Measurements from ENCODE around the gene DHRS11.

DNA sequence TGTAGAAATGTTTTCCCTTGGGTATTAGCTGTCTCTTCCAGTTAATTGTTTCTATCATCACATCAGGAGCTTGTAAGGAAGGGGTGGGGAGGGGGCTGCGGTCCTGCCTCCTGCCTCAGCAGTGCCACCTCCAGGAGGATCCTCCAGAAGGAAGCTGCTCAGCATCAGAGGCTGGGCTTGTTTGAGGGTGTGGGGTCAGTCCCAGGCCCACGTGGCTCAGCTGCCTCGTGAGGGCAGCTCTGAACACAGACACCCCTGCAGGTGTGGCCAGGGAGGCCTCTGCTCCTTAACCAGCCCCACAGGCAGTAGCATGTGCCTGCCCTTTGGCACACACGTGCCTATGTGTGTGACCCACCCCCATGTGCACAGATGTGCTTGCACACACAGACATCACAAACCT is 56.0 kb downstream of the DHRS11 start:
- TF ChIP-seq CREB5 (CRISPR knock-in tag; IDR thresholded peaks at IDR 0.05; ENCODE audit: low read depth) (no peak), ZFP30 (CRISPR knock-in tag; IDR thresholded peaks at IDR 0.05) (no peak), GLIS3 (CRISPR knock-in tag; IDR thresholded peaks at IDR 0.05) (no peak), TCF4 (CRISPR knock-in tag; IDR thresholded peaks at IDR 0.05; ENCODE audit: borderline replicate concordance) (no peak), OSR1 (CRISPR knock-in tag; IDR thresholded peaks at IDR 0.05) (no peak)
- TF ChIP-seq, protein P1, sequence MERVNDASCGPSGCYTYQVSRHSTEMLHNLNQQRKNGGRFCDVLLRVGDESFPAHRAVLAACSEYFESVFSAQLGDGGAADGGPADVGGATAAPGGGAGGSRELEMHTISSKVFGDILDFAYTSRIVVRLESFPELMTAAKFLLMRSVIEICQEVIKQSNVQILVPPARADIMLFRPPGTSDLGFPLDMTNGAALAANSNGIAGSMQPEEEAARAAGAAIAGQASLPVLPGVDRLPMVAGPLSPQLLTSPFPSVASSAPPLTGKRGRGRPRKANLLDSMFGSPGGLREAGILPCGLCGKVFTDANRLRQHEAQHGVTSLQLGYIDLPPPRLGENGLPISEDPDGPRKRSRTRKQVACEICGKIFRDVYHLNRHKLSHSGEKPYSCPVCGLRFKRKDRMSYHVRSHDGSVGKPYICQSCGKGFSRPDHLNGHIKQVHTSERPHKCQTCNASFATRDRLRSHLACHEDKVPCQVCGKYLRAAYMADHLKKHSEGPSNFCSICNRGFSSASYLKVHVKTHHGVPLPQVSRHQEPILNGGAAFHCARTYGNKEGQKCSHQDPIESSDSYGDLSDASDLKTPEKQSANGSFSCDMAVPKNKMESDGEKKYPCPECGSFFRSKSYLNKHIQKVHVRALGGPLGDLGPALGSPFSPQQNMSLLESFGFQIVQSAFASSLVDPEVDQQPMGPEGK (CRISPR knock-in tag; IDR thresholded peaks at IDR 0.05; ENCODE audit: borderline replicate concordance), result no peak
